ENCODE measurements around the gene MAN1A1.

- no peak for TF ChIP-seq POLR2A (IDR thresholded peaks at IDR 0.05)
- TF ChIP-seq, protein P1, sequence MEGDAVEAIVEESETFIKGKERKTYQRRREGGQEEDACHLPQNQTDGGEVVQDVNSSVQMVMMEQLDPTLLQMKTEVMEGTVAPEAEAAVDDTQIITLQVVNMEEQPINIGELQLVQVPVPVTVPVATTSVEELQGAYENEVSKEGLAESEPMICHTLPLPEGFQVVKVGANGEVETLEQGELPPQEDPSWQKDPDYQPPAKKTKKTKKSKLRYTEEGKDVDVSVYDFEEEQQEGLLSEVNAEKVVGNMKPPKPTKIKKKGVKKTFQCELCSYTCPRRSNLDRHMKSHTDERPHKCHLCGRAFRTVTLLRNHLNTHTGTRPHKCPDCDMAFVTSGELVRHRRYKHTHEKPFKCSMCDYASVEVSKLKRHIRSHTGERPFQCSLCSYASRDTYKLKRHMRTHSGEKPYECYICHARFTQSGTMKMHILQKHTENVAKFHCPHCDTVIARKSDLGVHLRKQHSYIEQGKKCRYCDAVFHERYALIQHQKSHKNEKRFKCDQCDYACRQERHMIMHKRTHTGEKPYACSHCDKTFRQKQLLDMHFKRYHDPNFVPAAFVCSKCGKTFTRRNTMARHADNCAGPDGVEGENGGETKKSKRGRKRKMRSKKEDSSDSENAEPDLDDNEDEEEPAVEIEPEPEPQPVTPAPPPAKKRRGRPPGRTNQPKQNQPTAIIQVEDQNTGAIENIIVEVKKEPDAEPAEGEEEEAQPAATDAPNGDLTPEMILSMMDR (IDR thresholded peaks at IDR 0.05) = no peak
Measured at GRCh38 chr6:119328254-119328653, 21.3 kb downstream of the MAN1A1 start.

Measured in body of pancreas (tissue), 4 donors.